GM12801 (cell line): ENCODE results near the gene SPSB1.

Experiments
- CTCF ChIP-seq: IDR thresholded peaks from one replicate; pipeline ENCODE4 v1.5.1; 2011; ENCODE audit warnings: control low read depth; ENCODE audit not compliant: insufficient read length; ENCODE audit errors: extremely low read depth

Gene SPSB1

GRCh38 chr1:9314111-9314510 is 21.4 kb downstream of the SPSB1 start:
- no peak for TF ChIP-seq CTCF

GRCh38 chr1:9314711-9315379 is 22.2 kb downstream of the SPSB1 start:
- no peak for TF ChIP-seq CTCF

- TF ChIP-seq CTCF = no peak
Observed at GRCh38 chr1:9315411-9316079, 22.9 kb downstream of the SPSB1 start.

- TF ChIP-seq CTCF = no peak
Observed at GRCh38 chr1:9316080-9316444, 23.4 kb downstream of the SPSB1 start.

- no peak for TF ChIP-seq CTCF
Observed at GRCh38 chr1:9316512-9316911, 23.8 kb downstream of the SPSB1 start.

- TF ChIP-seq CTCF = no peak
Observed at GRCh38 chr1:9317072-9317471, 24.4 kb downstream of the SPSB1 start.

- TF ChIP-seq CTCF = no peak
Observed at GRCh38 chr1:9317591-9318417, 25.1 kb downstream of the SPSB1 start.
